PC-3 (cell line): ENCODE measurements around the gene ABCA8. TPM values are rescaled to one million over a fixed set of nuclear protein-coding genes. Genes with fewer than 3 reads are reported as not detected.

ENCODE experiments used
- ATAC-seq: fragments of 200-7000 bp; cut with Tn5 transposase; 2 replicates; pipeline ENCODE4 v1.9.1; 2020; ENCODE audit warnings: mild to moderate bottlenecking, moderate library complexity
- BruUV-seq: library from RNA; stranded (reverse); fragments of 400-500 nt; replicated peaks from 2 replicates; lab custom pipeline; 2021; lab: Mats Ljungman, UMichigan
- CTCF ChIA-PET: fragments of 300-600 bp; sonication (Branson Sonifier 250); formaldehyde crosslinking; loops from one replicate; lab custom pipeline; 2022; ENCODE audit warnings: antibody characterized with exemption; lab: Charles Lee
- POLR2A ChIA-PET: fragments of 300-600 bp; sonication (Branson Sonifier 250); formaldehyde crosslinking; loops from one replicate; lab custom pipeline; 2022; ENCODE audit warnings: antibody characterized with exemption; ENCODE audit not compliant: unreplicated experiment; lab: Charles Lee
- DNase-seq: peaks from one replicate; pipeline ENCODE4 v3.0.0-alpha.2; 2015
- H2AFZ ChIP-seq: fragments of 300-600 bp; sonication (generic); 2 replicates; pipeline ENCODE4 v1.6.0; 2016; ENCODE audit warnings: antibody characterized with exemption, low read length
- H3F3A ChIP-seq: fragments of 300-600 bp; sonication (generic); one replicate; pipeline ENCODE4 v1.6.0; 2017; ENCODE audit warnings: antibody characterized with exemption, low read length, control low read depth, mild to moderate bottlenecking; ENCODE audit not compliant: unreplicated experiment
- H3K27ac ChIP-seq: fragments of 300-600 bp; sonication (generic); 2 replicates; pipeline ENCODE4 v1.5.1; 2016; ENCODE audit warnings: mild to moderate bottlenecking, low read length
- H3K27me3 ChIP-seq: fragments of 300-600 bp; sonication (generic); 2 replicates; pipeline ENCODE4 v1.6.1; 2016; ENCODE audit warnings: low read length, mixed read lengths
- H3K36me3 ChIP-seq: fragments of 300-600 bp; sonication (generic); 2 replicates; pipeline ENCODE4 v1.6.1; 2016; ENCODE audit warnings: low read depth, mixed run types, low read length, mixed read lengths
- H3K4me1 ChIP-seq: fragments of 300-600 bp; sonication (generic); 2 replicates; pipeline ENCODE4 v1.5.1; 2016; ENCODE audit warnings: low read length; ENCODE audit not compliant: insufficient read depth
- H3K4me2 ChIP-seq: fragments of 300-600 bp; sonication (generic); 2 replicates; pipeline ENCODE4 v1.6.0; 2016; ENCODE audit warnings: low read length
- H3K4me3 ChIP-seq: fragments of 300-600 bp; sonication (generic); 2 replicates; pipeline ENCODE4 v1.5.1; 2016; ENCODE audit warnings: mild to moderate bottlenecking, low read length, mixed read lengths
- H3K79me2 ChIP-seq: fragments of 300-600 bp; sonication (generic); 2 replicates; pipeline ENCODE4 v1.6.1; 2017; ENCODE audit warnings: low read length, mixed read lengths
- H3K9ac ChIP-seq: fragments of 300-600 bp; sonication (generic); 2 replicates; pipeline ENCODE4 v1.6.0; 2016; ENCODE audit warnings: mild to moderate bottlenecking, low read length
- H3K9me2 ChIP-seq: fragments of 300-600 bp; sonication (generic); replicated peaks from 2 replicates; pipeline ENCODE4 v1.6.1; 2016; ENCODE audit warnings: mixed run types, low read length, mixed read lengths
- H3K9me3 ChIP-seq: fragments of 300-600 bp; sonication (generic); 2 replicates; pipeline ENCODE4 v1.6.1; 2016; ENCODE audit warnings: low read length, mixed read lengths
- H4K20me1 ChIP-seq: fragments of 300-600 bp; sonication (generic); 2 replicates; pipeline ENCODE4 v1.6.1; 2016; ENCODE audit warnings: low read length, mixed read lengths
- CTCF ChIP-seq: fragments of 300-600 bp; sonication (generic); conservative IDR thresholded peaks from 2 replicates; pipeline ENCODE4 v1.5.1; 2017; ENCODE audit warnings: antibody characterized with exemption, low read depth, mild to moderate bottlenecking, low read length
- EZH2 ChIP-seq: fragments of 300-600 bp; sonication (generic); IDR thresholded peaks from one replicate; pipeline ENCODE4 v1.6.1; 2017; ENCODE audit warnings: antibody characterized with exemption, mild to moderate bottlenecking, low read length; ENCODE audit not compliant: unreplicated experiment
- EZH2phosphoT487 ChIP-seq: fragments of 300-600 bp; sonication (generic); IDR thresholded peaks from 2 replicates; pipeline ENCODE4 v1.6.1; 2018; ENCODE audit warnings: mild to moderate bottlenecking, antibody characterized with exemption, low read length, borderline replicate concordance
- intact Hi-C: fragments of 100-400 bp; cut with micrococcal nuclease; formaldehyde crosslinking; loops from 2 replicates; pipeline ENCODE4 v1.9.0; 2023
- total RNA-seq: library from RNA; depleted of rRNA; stranded (reverse); fragments of >200 nt; gene quantifications from 2 replicates; pipeline ENCODE4 v1.2.3, GENCODE V29; 2014; rRNA removed

The ABCA8 gene
- total RNA-seq, 1 experiment from 2014 or later: 0.22 TPM

- TF ChIP-seq CTCF: no peak
- TF ChIP-seq EZH2phosphoT487: no peak
- no peak for TF ChIP-seq EZH2
Observed at GRCh38 chr17:68820476-68820824, 134.7 kb downstream of the ABCA8 start.

GRCh38 chr17:68819465-68819864 lies 135.7 kb downstream of the ABCA8 start:
- Histone ChIP-seq H3K4me2 (no peak overlapping the region), H3K36me3 (no peaks in the 10 kb centered on the region), H3K9me2 (no peaks in the 10 kb centered on the region), H3K27me3 (no peaks in the 10 kb centered on the region), H3K9me3 (no peaks in the 10 kb centered on the region), H3F3A (peaks cover 8% of the 10 kb centered on the region), H3K27ac (no peak overlapping the region), H3K4me3 (no peak overlapping the region), H4K20me1 (no peaks in the 10 kb centered on the region), H3K9ac (no peak overlapping the region), H2AFZ (no peak overlapping the region), H3K4me1 (peaks cover 25% of the 10 kb centered on the region), H3K79me2 (no peaks in the 10 kb centered on the region)
- TF ChIP-seq EZH2phosphoT487 (no peak), CTCF (no peak), EZH2 (no peak)
- DNase-seq (no peak), ATAC-seq (no peak)
- BruUV-seq: no TSS peak
- POLR2A ChIA-PET: no interaction called here
- intact Hi-C loops: no loop called here
- CTCF ChIA-PET: no interaction called here

More at GRCh38 chr17:68820476-68820824, 134.7 kb downstream of the ABCA8 start:
- H3K27ac ChIP-seq: no peak overlapping the region
- DNase-seq: no peak
- intact Hi-C loops: no loop called here
- no peaks in the 10 kb centered on the region for H3K9me2 ChIP-seq
- H3K4me3 ChIP-seq: no peak overlapping the region
- no peaks in the 10 kb centered on the region for H3K9me3 ChIP-seq
- no peak for ATAC-seq
- POLR2A ChIA-PET: no interaction called here
- H3K9ac ChIP-seq: no peak overlapping the region
- peaks cover 25% of the 10 kb centered on the region for H3K4me1 ChIP-seq
- H3K4me2 ChIP-seq: no peak overlapping the region
- H3K27me3 ChIP-seq: no peaks in the 10 kb centered on the region
- H3F3A ChIP-seq: peaks cover 8% of the 10 kb centered on the region
- H4K20me1 ChIP-seq: no peaks in the 10 kb centered on the region
- no peak overlapping the region for H2AFZ ChIP-seq
- BruUV-seq: no TSS peak
- CTCF ChIA-PET: no interaction called here
- no peaks in the 10 kb centered on the region for H3K36me3 ChIP-seq
- no peaks in the 10 kb centered on the region for H3K79me2 ChIP-seq

Other genes with a start within 250 kb of the ABCA8 start
- not detected in 2 replicates for gene ABCA9, start 105.5 kb upstream of the ABCA8 start, total RNA-seq
- not detected in 2 replicates for gene ABCA6, start 186.5 kb upstream of the ABCA8 start, total RNA-seq